HEK293T (cell line): ENCODE measurements around the gene ATAD3C.

ENCODE experiments used
- ARNT ChIP-seq: fragments of 450-650 bp; IDR thresholded peaks from 2 replicates; pipeline ENCODE4 v1.6.1; 2017; ENCODE audit warnings: mild to moderate bottlenecking
- BHLHE40 ChIP-seq: fragments of 450-650 bp; IDR thresholded peaks from 2 replicates; pipeline ENCODE4 v1.6.1; 2016; ENCODE audit warnings: mild to moderate bottlenecking, moderate library complexity, borderline replicate concordance
- CTBP1 ChIP-seq: fragments of 450-650 bp; IDR thresholded peaks from 2 replicates; pipeline ENCODE4 v1.6.1; 2016; ENCODE audit warnings: borderline replicate concordance
- FOXA1 ChIP-seq: fragments of 450-650 bp; IDR thresholded peaks from 2 replicates; pipeline ENCODE4 v1.6.1; 2016; ENCODE audit warnings: mild to moderate bottlenecking
- FOXM1 ChIP-seq: fragments of 450-650 bp; IDR thresholded peaks from 2 replicates; pipeline ENCODE4 v1.6.1; 2017; ENCODE audit warnings: mild to moderate bottlenecking, borderline replicate concordance
- HDGF ChIP-seq: fragments of 450-650 bp; IDR thresholded peaks from 2 replicates; pipeline ENCODE4 v1.6.1; 2017; ENCODE audit warnings: antibody characterized with exemption, borderline replicate concordance
- L3MBTL2 ChIP-seq: fragments of 450-650 bp; conservative IDR thresholded peaks from 2 replicates; pipeline ENCODE4 v1.6.1; 2016; ENCODE audit warnings: mild to moderate bottlenecking
- LEF1 ChIP-seq: fragments of 450-650 bp; IDR thresholded peaks from 2 replicates; pipeline ENCODE4 v1.6.1; 2017; ENCODE audit warnings: mild to moderate bottlenecking, borderline replicate concordance
- NFRKB ChIP-seq: fragments of 450-650 bp; IDR thresholded peaks from 2 replicates; pipeline ENCODE4 v1.6.1; 2016; ENCODE audit warnings: mild to moderate bottlenecking, moderate library complexity
- SP1 ChIP-seq: fragments of 450-650 bp; IDR thresholded peaks from 2 replicates; pipeline ENCODE4 v1.6.1; 2017
- SUZ12 ChIP-seq: fragments of 450-650 bp; IDR thresholded peaks from 2 replicates; pipeline ENCODE4 v1.6.1; 2016; ENCODE audit warnings: mild to moderate bottlenecking
- TARDBP ChIP-seq: fragments of 450-650 bp; IDR thresholded peaks from 2 replicates; pipeline ENCODE4 v1.6.1; 2016
- TF ChIP-seq, protein P1 (sequence below): fragments of 450-650 bp; IDR thresholded peaks from 2 replicates; pipeline ENCODE4 v1.6.1; 2016

DNA sequence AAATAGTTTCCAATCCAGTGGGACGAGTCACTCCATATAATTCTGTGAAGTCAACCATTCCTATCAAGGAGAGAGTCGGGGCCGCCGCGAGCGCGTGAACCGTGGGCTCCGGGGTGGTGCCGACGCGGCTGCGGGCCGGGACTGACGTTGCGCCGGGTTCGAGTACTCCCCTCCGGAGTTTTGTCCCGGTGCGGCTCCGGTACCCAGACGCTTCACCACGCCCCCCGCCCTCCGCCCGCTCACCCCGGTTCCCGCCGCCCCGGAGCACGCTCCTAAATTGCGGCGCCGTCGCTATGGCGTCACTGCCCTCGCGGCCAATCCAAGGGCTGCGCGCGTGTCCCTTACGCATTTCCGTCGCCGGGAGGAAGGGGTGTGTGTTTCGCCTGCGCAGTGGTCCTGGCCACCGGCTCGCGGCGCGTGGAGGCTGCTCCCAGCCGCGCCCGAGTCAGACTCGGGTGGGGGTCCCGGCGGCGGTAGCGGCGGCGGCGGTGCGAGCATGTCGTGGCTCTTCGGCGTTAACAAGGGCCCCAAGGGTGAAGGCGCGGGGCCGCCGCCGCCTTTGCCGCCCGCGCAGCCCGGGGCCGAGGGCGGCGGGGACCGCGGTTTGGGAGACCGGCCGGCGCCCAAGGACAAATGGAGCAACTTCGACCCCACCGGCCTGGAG is 22.0 kb downstream of the ATAD3C start, which contains the start of gene ATAD3B:
- no peak for TF ChIP-seq NFRKB
- peak; percentile 43; the same call in 1 of the 2 replicates for TF ChIP-seq TARDBP
- no peak for TF ChIP-seq BHLHE40
- TF ChIP-seq SP1, result no peak
- peak; percentile 82 for TF ChIP-seq L3MBTL2
- TF ChIP-seq FOXM1, result no peak
- TF ChIP-seq FOXA1, result no peak
- no peak for TF ChIP-seq LEF1
- TF ChIP-seq SUZ12, result no peak
- no peak for TF ChIP-seq ARNT
- TF ChIP-seq, protein P1, sequence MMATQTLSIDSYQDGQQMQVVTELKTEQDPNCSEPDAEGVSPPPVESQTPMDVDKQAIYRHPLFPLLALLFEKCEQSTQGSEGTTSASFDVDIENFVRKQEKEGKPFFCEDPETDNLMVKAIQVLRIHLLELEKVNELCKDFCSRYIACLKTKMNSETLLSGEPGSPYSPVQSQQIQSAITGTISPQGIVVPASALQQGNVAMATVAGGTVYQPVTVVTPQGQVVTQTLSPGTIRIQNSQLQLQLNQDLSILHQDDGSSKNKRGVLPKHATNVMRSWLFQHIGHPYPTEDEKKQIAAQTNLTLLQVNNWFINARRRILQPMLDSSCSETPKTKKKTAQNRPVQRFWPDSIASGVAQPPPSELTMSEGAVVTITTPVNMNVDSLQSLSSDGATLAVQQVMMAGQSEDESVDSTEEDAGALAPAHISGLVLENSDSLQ, result no peak
- no peak for TF ChIP-seq HDGF
- TF ChIP-seq CTBP1, result no peak; the same call in none of the 2 replicates
